Measurements from ENCODE around the gene NAA40.

Gene NAA40

GRCh38 chr11:63913866-63914830 is 24.7 kb upstream of the NAA40 start:
- DNase-seq: no peak

GRCh38 chr11:63914896-63915691 is 23.7 kb upstream of the NAA40 start:
- no peak for DNase-seq

- peak; percentile 30 to 34 for DNase-seq
Measured at GRCh38 chr11:63915961-63916836, 22.6 kb upstream of the NAA40 start.

- peak; percentile 41 to 56 for DNase-seq
Measured at GRCh38 chr11:63916837-63917691, 21.7 kb upstream of the NAA40 start, which contains the start of gene RCOR2. RCOR2 (minus strand) TSS chr11:63917164; CDS start chr11:63916456, 708 bp downstream.

GRCh38 chr11:63917692-63918506 is 20.9 kb upstream of the NAA40 start:
- no peak for DNase-seq

- DNase-seq: no peak
Measured at GRCh38 chr11:63918507-63919191, 20.2 kb upstream of the NAA40 start.

- no peak for DNase-seq
Measured at GRCh38 chr11:63919267-63920125, 19.3 kb upstream of the NAA40 start.

GRCh38 chr11:63920126-63920938 is 18.5 kb upstream of the NAA40 start:
- no peak for DNase-seq

GRCh38 chr11:63920939-63921417 is 17.8 kb upstream of the NAA40 start:
- no peak for DNase-seq

- no peak for DNase-seq
Measured at GRCh38 chr11:63922673-63923192, 16.1 kb upstream of the NAA40 start.

- DNase-seq: no peak
Measured at GRCh38 chr11:63923319-63923718, 15.5 kb upstream of the NAA40 start.

GRCh38 chr11:63929616-63930015 is 9.2 kb upstream of the NAA40 start:
- DNase-seq: no peak

- DNase-seq: no peak
Measured at GRCh38 chr11:63931045-63931444, 7.8 kb upstream of the NAA40 start.

- DNase-seq: no peak
Measured at GRCh38 chr11:63931876-63932275, 6.9 kb upstream of the NAA40 start.

- no peak for DNase-seq
Measured at GRCh38 chr11:63933459-63933858, 5.3 kb upstream of the NAA40 start.

GRCh38 chr11:63937713-63938478 is 906 bp upstream of the NAA40 start:
- no peak for DNase-seq

- DNase-seq: no peak
Measured at GRCh38 chr11:63939397-63939891, 642 bp downstream of the NAA40 start.

All from stimulated activated CD4-positive, alpha-beta T cell treated with anti-CD3 and anti-CD28 coated beads, Interleukin-2, amount 100 ng/mL, for 48 hours (primary cell).